NCI-H1436 treated with DMSO at 0.1 percent for 48 hours (cell line): ENCODE measurements around the gene CKAP2L.

Source experiments
- DNase-seq: peaks from one replicate; lab custom pipeline; 2025; lab: John Stamatoyannopoulos, UW

The CKAP2L gene

DNA sequence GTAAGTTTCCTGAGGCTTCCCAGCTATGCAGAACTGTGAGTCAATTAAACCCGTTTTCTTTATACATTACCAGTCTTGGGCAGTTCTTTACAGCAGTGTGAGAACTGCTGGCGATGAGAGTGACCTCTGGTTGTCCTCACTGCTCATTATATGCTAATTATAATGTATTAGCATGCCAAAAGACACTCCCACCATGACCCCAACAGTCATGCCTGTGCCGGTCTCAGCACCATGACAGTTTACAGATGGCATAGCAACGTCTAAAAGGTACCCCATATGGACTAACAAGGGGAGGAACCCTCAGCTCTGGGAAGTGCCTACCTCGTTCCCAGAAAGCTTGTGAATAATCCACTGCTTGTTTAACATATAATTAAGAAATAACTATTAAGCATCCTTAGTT, 28.0 kb upstream of the CKAP2L start:
- DNase-seq, result no peak

DNA sequence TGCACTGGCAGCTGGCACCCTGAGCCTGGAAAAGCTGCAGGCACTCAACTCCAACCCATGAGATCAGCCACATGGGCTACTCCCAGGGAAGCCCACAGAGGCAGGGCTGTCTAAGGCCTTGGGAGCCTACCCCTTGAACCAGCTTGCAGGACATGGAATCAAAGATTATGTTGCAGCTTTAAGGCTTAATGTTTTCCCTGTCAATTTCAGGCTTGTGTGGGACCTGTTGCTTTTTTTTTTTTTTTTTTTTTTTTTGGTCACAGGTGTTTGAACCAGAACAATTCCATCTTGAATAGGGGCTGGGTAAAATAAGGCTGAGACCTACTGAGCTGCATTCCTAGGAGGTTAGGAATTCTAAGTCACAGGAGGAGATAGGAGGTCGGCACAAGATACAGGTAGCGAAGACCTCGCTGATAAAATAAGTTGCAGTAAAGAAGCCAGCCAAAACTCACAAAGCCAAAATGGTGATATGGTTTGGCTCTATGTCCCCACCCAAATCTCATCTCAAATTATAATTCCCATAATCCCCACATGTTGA, 27.4 kb upstream of the CKAP2L start:
- DNase-seq, result no peak

DNA sequence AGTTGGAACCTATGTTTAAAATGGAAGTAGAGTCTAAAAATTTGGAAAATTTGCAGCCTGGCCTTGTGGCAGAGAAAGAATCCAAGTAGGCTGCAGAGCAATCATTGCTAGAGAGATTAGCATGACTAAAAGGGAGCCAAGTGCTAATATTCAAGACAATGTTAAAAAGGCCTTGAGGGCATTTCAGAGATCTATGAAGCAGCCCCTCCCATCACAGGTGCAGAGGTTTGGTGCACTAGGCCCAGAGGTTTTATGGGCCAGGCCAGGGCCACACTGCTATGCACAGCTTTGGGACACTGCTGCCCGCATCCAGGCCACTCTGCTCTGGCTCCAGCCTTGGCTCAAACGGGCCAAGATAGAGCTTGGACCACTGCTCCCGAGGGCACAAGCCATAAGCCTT, 26.6 kb upstream of the CKAP2L start:
- no peak for DNase-seq

DNA sequence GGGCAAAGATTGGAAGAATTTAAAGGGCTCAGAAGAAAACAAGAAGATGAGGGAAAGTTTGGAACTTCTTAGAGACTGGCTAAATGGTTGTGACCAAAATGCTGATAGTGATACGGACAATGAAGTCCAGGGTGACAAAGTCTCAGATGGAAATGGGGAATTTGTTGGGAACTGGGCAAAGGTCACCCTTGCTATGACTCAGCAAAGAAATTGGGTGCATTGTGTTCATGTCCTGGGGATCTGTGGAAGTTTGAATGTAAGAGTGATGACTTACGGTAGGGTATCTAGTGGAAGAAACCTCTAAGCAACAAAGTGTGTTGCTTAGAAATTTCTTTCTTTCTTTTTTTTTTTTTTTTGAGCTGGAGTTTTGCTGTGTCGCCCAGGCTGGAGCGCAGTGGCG, 25.9 kb upstream of the CKAP2L start:
- DNase-seq, result no peak

DNA sequence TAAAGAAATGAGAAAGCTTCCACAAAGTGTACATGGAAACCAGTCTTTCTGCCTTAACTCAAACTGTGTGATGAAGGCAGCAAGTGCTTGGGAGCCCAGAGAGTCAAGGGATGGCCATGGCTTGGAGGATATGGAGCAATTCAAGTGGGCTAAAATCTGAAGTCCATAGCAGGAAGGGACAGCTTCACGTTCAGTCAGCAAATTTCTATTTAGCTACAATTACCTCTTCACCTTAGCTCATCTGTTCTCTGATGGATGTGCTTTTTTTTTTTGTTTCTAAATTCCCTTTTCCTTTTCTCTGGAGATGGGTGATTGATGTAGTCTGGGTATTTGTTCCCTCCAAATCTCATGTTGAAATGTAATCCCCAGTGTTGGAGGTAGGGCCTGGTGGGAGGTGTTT, 24.8 kb upstream of the CKAP2L start:
- DNase-seq, result no peak

DNA sequence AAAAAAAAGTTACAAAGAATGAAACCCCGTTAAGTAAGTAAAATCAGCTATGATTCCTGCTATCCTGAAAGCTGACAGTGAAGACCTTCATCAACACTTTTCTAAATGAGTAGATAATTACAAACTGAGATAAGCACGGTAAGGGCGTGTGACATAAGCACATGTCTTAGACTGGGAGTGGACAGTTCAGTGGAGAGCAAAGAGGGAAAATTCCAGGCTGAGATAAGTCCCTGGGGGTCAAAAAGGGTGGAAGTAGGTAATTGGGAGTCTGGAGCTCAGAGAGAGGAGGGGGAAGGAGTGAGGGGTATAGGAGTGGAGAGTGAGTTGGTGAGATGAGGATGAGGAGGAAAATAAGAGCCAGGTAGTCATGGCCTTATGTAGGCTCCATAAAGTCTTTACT, 24.2 kb upstream of the CKAP2L start:
- no peak for DNase-seq

DNA sequence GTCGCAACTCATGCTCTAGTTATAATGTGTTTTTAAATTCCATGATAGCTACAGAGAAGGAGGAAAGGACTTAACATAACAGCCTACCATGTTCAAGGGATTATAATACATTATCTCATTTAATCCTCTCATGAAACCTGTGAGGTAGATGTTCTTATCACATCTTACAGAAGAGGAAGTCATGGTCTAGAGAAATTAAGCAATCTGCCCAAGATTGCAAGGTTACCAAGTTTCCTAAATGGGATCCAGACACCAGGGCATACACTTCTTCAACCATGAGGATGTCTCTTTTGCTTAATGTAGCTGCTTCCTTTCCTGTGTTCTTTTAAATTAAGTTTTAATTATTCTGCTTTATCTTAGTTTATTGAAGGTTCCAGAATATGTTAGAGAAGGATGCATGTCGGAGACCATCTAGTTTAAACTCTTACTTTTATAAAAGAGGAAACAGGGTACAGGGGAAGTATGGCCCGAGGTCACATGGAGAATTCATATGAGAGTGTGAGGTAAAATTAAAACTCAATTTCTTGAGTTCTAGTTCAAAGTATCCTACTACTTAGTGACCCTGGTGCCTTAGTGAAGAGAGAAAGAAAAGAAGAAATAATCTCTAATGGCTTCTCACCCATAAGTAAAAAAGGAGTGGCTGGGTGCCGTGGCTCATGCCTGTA, 23.5 kb upstream of the CKAP2L start:
- DNase-seq, result no peak

DNA sequence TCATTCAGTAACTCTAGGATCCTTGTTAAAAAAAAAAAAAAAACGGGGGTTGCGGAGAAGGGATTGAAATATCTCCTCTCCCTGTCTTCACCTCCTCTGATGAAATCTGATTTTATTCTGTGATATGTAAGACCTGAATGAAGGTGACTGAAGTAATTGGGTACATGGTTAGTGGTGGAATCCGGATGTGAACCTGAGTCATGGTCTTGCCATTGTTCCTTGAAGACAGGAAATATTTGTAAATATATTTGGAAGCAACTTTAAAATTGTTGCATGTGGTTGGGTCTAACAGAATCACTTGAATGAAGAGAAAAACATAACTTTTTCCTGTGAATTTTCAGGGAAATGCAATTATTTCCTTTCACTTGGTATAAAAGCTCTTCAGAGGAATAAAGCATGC, 22.9 kb upstream of the CKAP2L start:
- no peak for DNase-seq

DNA sequence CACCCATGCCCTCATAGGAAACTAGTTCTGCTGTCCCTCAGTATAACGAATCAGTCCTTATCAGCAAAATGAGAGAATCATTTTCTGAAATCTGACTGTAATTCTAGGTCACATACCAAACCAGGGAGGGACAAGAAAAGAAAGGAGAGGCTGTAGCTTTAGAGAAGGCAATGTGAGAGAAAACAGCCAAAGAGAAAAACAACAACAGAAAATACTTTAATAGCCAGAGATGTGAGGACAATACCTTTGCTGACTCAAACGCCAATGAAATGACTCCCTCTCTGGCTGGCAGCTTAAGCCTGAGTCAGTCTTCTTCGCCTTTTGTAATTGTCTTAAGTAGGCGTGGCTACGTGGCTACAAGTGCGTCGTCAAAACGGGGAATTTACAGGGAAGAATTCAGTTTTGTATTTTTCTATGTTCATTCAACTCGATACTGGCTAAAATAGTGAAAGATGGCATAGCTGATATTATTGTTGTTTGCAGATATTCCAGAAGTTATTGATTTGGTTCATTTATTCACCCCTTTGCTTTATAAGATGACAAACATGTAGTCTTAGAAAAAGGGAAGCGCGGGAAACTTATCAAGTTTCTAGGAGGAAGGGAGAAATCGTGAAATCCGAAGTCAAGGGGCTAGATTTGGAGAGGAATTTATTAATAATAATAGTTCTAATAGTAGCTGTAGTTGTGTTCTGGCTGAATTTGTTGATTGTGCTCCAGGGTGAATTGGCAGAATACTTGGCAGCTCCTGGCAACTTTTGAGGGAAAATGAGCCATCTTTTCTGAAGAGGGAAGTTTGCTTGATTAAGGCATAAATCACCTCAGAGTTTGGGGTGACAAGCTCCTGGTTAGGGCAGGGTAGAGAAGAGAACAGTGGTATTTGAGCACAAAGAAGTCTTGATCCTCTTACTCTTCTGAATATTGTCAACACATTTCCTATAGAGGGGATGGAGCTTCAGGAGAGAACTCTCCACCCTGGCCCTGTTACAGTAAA, 20.1 kb upstream of the CKAP2L start, which contains the start of gene IL1A:
TSS of gene IL1A (minus strand) at position 295 of the 991 bp plus-strand sequence. CDS start 723 bp downstream, outside the sequence.
- DNase-seq, result no peak

DNA sequence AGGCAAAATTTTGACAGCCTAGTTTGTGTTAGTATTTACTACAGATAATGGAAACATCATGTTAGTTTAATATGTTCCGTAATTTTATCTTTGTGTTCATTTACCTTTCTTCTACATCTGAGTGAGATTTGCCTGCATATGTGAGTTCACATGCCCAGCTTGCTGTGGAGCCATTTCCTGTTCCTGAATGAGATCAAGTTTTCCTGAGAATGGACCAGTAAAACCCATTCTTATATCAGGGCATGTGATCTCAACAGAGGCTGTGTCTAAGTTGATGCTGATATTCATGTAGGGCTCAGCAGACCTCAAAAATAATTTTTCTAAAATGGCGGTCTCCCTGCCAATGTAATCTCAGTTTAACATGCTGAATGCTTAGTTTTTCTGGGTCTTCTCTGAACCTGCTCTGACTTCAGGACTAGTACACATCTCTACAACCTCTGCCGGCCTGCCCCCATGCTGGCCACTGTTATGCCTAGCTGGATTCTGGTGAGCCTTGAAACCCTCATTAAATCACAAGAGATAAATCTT, 18.8 kb upstream of the CKAP2L start:
- DNase-seq, result no peak

DNA sequence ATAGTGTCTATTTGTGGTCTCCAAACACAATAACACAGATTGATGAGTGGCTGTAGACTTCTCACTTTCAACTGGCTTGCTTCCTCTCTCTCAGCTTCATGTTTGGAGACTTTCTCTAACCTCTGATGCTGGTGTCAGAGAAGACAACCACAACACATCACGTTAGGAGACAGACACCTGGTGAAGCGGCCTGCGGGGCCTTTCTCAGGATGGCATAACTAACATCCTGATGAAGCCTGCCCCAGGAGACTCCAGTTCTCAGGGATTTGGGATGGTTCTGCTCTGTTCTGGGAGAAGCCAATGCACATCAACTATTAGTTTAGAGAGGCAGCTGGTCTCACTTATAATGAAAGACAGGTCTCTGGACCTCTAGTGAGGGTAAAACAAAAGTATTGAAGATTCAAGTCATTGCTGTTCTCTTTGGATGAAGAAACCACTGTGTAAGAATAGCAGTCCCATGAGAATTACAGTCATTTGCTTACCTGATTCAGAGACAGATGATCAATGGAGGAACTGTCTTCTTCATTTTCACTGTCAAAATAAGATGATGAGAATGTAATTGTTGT, 17.9 kb upstream of the CKAP2L start:
- no peak for DNase-seq

DNA sequence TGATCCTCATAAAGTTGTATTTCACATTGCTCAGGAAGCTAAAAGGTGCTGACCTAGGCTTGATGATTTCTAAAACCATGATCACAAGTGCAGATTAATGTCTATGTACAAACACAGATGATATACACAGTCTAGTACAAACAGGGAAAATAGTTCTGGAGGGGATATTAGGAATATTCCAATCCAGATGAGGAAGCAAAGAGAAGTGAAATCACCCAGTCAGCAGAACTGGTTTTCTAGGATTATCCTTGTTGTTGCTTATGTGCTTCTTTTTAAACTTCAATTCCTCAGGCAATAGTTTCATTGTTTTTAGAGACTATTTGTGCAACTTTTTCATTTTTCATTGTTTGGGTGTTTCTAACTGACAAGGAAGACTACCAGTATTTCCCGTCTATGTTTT, 15.2 kb upstream of the CKAP2L start:
- no peak for DNase-seq

DNA sequence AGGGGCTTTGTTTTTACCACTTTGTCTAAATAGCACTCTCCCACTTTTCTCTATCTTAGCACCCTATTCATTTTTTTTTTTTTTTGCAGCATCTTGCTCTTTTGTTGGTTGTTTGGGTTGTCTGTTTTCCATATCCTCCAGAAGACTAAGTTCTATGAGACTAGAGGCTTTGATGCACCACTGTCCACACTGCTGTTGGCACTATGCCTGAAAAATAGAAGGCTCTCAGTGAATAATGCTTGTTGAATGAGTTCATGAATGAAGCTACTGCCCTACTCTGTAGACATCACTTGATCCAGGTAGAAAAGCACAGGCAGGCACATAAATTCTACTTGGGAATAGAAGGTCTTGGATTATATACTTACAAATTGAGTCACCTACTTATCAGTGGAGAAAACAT, 12.6 kb upstream of the CKAP2L start:
- no peak for DNase-seq

DNA sequence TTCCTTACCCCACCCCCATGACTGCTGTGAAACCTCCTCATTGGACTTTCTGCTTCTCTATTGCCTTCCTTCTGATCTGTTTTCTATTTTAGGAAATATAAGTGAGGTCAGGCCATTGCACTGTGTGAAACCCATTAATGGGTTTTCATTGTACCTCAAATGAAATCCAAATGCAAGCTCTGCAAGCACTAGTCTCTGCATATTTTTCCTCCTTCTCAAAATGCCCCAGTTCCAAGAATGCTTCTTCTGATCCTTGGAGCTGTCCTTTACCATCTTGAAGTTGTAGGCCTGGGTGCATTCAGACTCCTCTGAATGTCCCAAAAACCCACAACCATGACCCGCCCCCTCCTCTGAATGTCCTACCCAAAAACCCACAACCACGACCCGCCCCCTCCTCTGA, 11.7 kb upstream of the CKAP2L start:
- no peak for DNase-seq

DNA sequence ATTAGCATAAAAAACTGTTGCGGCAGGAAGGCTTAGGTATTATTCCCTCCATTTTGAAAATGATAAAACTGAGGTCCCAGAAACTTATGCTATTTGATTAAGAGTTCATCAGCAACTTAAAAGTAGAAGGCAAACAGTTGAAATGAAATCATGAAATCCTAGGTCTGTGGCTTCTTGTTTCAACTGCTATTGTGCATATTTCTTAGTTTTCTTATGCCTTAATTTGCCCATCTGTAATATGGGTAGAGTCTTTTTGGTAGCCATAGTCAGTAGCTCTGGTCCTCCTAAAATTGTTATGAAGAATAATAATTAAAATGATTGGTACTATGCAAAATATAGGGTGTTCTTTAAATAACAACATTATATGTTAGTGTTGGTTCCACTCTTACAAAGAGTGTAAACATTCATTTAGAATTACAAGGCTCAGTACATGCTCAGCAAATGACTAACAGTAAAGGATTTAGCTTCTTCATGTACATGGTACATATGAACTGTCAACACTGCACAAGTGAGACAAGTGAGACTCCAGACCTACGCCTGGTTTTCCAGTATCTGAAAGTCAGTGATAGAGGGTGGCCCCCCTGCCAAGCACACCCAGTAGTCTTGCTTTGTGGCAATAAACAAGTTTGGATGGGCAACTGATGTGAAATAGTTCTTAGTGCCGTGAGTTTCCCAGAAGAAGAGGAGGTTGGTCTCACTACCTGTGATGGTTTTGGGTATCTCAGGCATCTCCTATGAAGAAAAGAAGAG, 10.3 kb upstream of the CKAP2L start:
- DNase-seq, result no peak

DNA sequence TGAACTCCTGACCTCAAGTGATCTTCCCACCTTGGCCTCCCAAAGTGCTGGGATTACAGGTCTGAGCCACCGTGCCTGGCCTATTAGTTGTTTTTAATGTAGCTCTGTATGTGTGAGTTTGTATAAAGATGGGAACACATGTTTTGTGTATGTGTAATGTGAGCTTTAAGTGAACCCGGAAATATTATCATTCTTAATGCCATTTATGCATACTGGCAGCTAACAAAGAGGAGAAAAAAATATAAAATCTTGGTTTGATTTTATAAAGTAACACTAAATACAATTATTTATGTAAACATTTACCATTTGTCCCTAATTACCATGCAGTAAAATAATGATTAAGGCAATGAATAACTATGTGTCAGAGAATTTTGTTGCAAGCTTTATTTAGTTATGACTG, 9.1 kb upstream of the CKAP2L start:
- no peak for DNase-seq

DNA sequence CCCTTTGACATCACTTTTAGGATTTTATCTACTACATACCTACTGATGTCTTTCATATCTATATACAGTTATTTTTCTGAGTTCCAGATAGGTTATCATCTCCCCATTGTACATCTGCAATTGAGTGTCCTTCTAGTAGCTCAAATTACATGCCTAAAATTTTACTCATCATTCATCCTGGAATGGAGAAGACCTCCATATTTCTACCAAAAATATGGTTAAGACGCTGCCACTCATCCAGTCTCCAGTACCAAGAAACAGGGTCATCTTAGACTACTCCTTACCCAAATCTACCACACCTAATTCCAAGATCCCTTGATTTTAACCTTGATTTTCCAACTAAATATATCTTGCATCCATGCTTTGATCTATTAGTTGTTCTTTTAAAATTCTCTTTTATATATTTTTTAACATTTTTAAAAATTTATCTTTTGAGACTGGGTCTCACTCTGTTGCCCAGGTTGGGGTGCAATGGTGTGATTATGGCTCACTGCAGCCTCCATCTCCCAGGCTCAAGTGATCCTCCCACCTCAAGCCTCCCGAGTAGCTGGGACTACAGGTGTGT, 8.6 kb upstream of the CKAP2L start:
- DNase-seq, result no peak

DNA sequence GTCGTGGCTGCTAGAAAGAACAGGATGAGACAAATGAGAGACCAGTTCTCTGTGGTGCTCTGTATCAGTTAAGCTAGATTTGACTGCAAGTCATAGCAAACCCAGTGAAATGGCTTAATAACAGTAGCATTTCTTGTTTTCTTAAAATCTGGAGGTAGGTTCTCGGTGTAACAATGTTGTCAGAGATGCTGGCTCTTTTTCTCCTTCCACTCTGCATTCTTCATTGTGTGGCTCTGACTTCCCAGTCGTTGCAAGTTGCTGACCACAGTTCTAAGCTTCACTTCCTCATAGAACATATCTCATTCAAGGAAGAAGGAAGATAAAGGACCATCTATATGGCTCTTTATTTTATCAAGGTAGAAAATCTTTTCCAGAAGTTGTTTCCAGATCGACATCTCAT, 7.9 kb upstream of the CKAP2L start:
- DNase-seq, result no peak

DNA sequence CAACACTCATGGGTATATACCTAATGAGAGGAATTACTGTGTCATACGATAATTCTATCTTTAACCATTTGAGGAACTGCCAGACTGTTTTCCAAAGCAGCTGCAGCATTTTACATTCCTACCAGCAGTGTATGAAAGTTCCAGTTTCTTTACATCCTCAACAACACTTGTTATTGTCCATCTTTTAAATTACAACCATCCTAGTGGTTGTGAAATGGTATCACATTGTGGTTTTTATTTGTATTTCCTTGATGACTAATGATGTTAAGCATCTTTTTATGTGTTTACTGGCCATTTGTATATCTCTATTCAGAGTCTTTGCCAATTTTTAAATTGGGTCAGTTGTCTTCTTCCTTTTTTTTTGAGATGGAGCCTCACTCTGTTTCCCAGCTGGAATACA, 4.0 kb upstream of the CKAP2L start:
- no peak for DNase-seq

DNA sequence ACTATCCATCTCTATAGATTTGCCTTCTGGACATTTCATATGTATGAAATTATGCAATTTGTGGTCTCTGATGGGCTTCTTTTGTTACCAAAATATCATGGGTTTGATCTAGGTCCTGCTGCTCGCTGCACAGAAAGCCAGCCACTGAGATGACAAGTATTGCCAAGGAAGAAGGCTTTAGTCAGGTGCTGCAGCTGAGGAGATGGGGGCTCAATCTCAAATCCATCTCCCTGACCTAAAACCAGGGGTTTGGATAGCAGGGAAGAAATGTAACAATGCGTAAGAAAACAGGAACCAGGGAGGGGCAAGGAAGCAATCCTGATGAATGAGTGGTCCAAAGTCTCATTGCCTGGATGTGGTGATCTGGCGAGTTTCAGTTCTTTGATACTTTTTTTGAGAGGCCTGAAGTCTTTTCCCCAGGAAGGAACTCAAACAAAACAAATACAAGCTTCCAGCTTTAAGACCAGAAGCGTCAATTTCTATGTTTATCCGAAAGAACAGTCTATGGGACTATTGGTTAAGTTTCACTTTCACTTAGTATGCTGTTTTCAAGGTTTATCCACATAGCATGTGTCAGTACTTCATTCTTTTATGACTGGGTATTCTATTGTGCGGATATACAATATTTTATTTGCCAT, 3.4 kb upstream of the CKAP2L start:
- DNase-seq, result no peak

DNA sequence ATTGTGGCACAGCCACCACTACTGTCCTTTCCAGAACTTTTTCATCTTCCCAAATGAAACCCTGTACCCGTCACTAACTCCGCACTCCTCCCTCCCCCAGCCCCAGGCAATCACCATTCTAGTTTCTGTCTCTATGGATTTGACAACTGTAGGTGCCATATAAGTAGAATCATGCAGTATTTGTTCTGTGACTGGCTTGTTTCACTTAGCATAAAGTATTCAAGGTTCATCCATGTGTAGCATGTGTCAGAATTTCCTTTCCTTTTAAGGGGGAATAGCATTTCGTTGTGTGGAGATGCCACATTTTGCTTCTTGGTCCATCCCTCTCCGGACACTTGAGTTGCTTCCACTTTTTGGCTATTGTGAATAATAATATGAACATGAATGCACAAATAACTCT, 842 bp upstream of the CKAP2L start:
- no peak for DNase-seq
